HEK293T (cell line): ENCODE results near the gene MYOG.

Source experiments
- ARNT ChIP-seq: fragments of 450-650 bp; IDR thresholded peaks from 2 replicates; pipeline ENCODE4 v1.6.1; 2017; ENCODE audit warnings: mild to moderate bottlenecking
- CTBP1 ChIP-seq: fragments of 450-650 bp; IDR thresholded peaks from 2 replicates; pipeline ENCODE4 v1.6.1; 2016; ENCODE audit warnings: borderline replicate concordance
- ELF4 ChIP-seq: fragments of 450-650 bp; IDR thresholded peaks from 2 replicates; pipeline ENCODE4 v1.6.1; 2017; ENCODE audit warnings: antibody characterized with exemption
- FOXA1 ChIP-seq: fragments of 450-650 bp; IDR thresholded peaks from 2 replicates; pipeline ENCODE4 v1.6.1; 2016; ENCODE audit warnings: mild to moderate bottlenecking
- FOXK2 ChIP-seq: fragments of 450-650 bp; IDR thresholded peaks from 2 replicates; pipeline ENCODE4 v1.6.1; 2016; ENCODE audit warnings: mild to moderate bottlenecking
- FOXM1 ChIP-seq: fragments of 450-650 bp; IDR thresholded peaks from 2 replicates; pipeline ENCODE4 v1.6.1; 2017; ENCODE audit warnings: mild to moderate bottlenecking, borderline replicate concordance
- NFRKB ChIP-seq: fragments of 450-650 bp; IDR thresholded peaks from 2 replicates; pipeline ENCODE4 v1.6.1; 2016; ENCODE audit warnings: mild to moderate bottlenecking, moderate library complexity
- PKNOX1 ChIP-seq: fragments of 450-650 bp; IDR thresholded peaks from 2 replicates; pipeline ENCODE4 v1.6.1; 2016
- SP1 ChIP-seq: fragments of 450-650 bp; IDR thresholded peaks from 2 replicates; pipeline ENCODE4 v1.6.1; 2017
- SUZ12 ChIP-seq: fragments of 450-650 bp; IDR thresholded peaks from 2 replicates; pipeline ENCODE4 v1.6.1; 2016; ENCODE audit warnings: mild to moderate bottlenecking
- TARDBP ChIP-seq: fragments of 450-650 bp; IDR thresholded peaks from 2 replicates; pipeline ENCODE4 v1.6.1; 2016
- ZNF384 ChIP-seq: fragments of 450-650 bp; IDR thresholded peaks from 2 replicates; pipeline ENCODE4 v1.6.1; 2016

GRCh38 chr1:203056012-203056411 is 29.8 kb downstream of the MYOG start:
- TF ChIP-seq FOXA1 (no peak), ARNT (no peak), CTBP1 (no peak), SUZ12 (no peak), SP1 (no peak), ZNF384 (no peak), PKNOX1 (no peak), FOXK2 (no peak), ELF4 (no peak), TARDBP (no peak), FOXM1 (no peak), NFRKB (no peak)
